GM12864 (cell line): ENCODE data around the gene IRAK4.

Source experiments
- DNase-seq: peaks from one replicate; pipeline ENCODE4 v3.0.0-alpha.2; 2011; ENCODE audit warnings: low read depth
- H3K4me3 ChIP-seq: 2 replicates; pipeline ENCODE4 v1.5.1; 2011; ENCODE audit warnings: mild to moderate bottlenecking, low read depth, low read length, control low read depth
- TF ChIP-seq, protein P1 (sequence below): IDR thresholded peaks from 2 replicates; pipeline ENCODE4 v1.5.1; 2011; ENCODE audit warnings: low read depth, mild to moderate bottlenecking, moderate library complexity, low read length, control low read depth, inconsistent platforms; ENCODE audit errors: missing control alignments

The IRAK4 gene

DNA sequence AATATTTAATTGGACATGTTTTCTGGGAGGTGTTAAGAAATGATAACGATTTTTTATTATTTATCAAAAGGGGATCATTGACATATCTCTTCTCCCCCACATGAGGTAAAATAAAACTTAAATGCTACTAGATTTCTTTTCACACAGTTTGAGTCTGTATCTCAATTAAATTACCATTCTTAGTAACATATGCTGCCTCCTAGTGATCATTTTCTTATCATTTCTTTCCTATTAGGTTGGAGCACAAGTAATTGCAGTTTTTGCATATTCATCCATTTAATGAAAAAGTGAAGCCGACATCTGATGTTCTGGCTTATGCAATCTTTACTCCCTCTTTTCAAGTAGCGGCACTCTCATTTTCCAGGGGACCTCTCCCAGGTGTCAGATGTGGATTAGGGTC is 25.1 kb upstream of the IRAK4 start:
- TF ChIP-seq, protein P1, sequence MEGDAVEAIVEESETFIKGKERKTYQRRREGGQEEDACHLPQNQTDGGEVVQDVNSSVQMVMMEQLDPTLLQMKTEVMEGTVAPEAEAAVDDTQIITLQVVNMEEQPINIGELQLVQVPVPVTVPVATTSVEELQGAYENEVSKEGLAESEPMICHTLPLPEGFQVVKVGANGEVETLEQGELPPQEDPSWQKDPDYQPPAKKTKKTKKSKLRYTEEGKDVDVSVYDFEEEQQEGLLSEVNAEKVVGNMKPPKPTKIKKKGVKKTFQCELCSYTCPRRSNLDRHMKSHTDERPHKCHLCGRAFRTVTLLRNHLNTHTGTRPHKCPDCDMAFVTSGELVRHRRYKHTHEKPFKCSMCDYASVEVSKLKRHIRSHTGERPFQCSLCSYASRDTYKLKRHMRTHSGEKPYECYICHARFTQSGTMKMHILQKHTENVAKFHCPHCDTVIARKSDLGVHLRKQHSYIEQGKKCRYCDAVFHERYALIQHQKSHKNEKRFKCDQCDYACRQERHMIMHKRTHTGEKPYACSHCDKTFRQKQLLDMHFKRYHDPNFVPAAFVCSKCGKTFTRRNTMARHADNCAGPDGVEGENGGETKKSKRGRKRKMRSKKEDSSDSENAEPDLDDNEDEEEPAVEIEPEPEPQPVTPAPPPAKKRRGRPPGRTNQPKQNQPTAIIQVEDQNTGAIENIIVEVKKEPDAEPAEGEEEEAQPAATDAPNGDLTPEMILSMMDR = no peak

DNA sequence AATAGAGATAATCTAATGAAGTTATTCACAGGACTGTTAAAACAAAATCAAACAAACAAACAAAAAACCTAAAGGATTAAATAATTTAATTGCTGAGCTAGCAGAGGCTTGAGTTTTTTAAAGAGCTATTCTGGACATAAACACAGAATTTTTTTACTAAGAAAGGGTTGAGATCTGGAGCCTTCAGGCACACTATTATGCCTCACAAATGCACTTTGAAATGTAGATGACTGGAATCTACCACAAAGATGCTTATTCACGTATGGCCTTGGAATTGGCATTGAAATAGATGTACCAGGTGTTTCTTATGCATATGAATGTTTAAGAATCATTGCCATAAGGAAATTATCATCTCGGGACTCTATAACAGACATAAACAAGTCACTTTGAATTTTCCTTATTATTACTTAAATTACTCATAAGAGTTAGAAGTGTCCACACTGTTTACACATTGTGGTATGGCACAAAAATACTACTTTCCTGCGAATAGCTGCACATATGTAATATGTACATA is 21.8 kb upstream of the IRAK4 start:
- DNase-seq = no peak
- H3K4me3 ChIP-seq = no peak overlapping the region
- TF ChIP-seq, protein P1 = no peak

More for the DNA sequence above, 25.1 kb upstream of the IRAK4 start:
- no peak for DNase-seq
- H3K4me3 ChIP-seq = no peak overlapping the region

DNA sequence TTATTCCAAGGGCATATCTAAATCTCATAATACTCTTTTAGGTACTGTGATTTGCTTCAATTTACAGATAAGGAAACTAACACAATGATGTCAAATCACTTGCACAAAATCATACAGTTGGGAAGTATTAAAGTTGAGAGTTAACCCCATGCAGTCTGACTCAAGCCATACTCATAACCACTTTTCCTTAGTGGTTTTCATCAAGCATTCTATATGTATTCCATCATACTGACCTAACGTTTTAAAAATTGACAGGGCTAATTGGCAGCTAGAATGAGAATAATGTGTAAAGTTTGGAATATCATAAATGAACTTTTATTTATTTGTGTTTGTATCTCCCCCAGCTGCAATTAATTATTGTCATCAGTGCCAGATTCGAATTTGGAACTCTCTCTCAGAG is 21.1 kb upstream of the IRAK4 start:
- DNase-seq = no peak
- TF ChIP-seq, protein P1 = no peak

DNA sequence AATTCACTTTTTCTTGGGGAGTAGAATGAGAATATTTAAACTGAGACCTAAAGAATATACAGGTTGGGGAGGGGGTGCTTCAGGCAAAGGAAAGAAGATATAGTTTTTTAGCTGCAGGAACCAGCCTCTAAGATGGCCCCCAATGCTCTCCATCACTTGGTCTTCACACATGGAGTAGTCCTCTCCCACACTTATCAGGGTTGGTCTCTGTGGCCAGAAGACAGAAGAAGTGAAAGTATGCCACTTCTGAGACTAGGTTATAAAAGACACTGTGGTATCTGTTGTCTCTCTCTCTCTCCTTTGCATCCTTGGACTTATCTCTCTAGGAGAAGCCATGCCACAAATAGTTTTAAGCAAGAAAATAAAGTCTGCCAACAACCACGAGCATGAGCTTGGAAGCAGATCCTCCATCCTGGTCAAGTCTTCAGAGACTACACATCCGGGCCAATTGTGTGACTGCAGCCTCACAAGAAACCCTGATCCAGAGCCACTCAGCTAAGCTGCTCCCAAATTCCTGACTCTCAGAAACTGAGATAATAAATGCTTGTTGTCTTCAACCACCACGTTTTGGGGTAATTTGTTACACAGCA is 18.1 kb upstream of the IRAK4 start:
- TF ChIP-seq, protein P1 = no peak
- no peak overlapping the region for H3K4me3 ChIP-seq
- DNase-seq = no peak

More for the DNA sequence above, 21.1 kb upstream of the IRAK4 start:
- H3K4me3 ChIP-seq = no peak overlapping the region

DNA sequence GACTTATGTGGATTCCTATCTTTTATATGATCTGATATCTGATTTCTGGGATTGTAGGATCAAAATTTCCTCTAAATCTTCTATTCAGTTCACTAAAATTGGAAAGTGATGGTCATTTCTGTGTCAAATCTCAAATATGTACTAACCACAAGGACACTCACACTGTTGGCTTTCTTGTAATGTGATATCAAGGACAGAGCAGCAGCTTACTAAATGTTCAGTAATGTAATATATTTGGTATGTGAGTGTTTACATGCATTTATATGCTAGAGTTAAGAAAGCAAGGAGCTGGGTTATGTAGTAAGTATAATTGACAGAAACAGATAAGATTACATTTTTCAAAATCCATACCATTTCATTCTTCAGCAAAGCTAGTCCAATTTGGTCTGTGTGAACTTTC is 16.6 kb upstream of the IRAK4 start:
- H3K4me3 ChIP-seq = no peak overlapping the region
- TF ChIP-seq, protein P1 = no peak
- DNase-seq = no peak

DNA sequence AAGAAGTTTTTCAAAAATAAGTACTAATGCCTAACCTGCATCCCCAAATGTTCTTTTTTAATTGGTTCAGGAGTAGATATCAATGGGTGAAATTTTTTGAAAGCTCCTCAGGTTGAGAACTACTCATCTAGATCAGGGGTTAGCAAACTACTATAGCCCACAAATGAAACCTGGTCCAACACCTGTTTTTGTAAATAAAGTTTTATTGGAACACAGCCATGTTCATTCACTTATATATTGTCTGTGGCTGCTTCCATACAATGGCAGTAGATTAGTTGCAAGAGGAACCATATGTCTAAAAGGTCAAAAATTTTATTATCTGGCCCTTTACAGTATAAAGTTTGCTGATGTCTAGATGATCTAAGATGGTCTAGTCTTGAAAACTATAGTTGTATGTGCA is 13.9 kb upstream of the IRAK4 start:
- no peak overlapping the region for H3K4me3 ChIP-seq
- TF ChIP-seq, protein P1 = no peak
- DNase-seq = no peak

DNA sequence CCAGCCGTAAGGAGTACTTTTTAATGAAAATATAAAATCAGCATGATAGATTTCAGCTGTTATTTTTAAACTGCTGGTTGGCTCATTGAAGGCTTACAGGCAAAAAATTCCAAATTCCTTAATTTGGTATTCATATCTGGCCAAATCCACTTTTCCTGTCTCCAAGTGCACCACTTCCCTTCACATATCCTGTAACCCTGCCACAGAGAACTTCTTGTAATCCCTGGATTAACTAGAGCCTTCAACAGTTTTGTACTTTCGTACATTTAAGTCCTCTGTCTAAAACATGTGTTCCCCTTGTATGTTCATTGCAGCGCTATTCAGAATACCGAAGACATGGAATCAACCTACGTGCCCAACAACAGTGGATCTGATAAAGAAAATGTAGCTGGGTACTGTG is 9.7 kb upstream of the IRAK4 start:
- TF ChIP-seq, protein P1 = no peak
- DNase-seq = no peak
- no peak overlapping the region for H3K4me3 ChIP-seq
